ENCODE data around the gene MOB3A. TPM values are rescaled to one million over a fixed set of nuclear protein-coding genes. Genes with fewer than 3 reads are reported as not detected.

MOB3A gene
- total RNA-seq, 2 experiments from 2014 or later = 148 to 156 TPM

DNA sequence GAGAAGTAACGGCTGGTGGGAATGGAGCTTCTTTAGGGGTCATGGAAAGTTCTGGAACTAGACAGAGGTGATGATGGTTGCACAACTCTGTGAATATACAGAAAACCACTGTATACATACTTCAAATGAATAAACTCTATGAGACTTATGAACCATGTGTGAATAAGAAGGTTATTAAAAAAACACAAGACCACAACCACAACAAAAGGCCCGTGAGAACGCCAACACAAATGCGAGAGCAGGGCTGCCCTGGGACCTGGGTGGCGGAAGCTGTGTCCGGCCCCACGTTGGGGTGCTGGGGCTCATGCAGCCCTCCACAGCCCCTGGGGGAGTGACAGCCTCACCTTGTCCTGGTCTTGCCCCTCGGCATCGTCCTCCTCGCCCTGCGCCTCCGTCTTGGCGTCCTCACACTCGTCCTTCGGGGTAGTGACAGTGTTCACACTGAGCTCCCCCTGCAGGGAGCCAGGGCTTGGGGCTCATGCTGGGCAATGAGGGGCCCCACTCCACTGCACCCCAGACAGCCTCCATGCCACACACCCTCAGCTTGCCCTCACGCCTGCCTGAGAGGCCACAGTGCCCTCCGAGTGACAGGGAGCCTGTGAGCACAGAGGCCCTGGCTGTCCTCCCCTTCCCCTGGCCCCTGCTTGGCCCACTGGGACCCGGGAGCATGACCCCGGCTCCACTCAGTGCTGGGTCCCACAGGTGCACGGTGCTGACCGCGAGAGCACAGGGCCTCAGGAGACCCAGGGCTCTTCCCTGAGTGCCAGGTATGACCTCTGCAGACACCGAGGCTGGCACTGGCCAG, 16.6 kb upstream of the MOB3A start:
- Mint-ChIP-seq H3K9me3 (ENCODE audit: low read depth) (no peaks in the 10 kb centered on the region), H3K4me3 (no peak overlapping the region), H3K4me1 (no peaks in the 10 kb centered on the region), H3K27me3 (no peaks in the 10 kb centered on the region), H3K27ac (no peak overlapping the region), H3K36me3 (ENCODE audit: low read depth) (peaks cover 23% of the 10 kb centered on the region)
- ChIA-PET POLR2A (interaction anchor here (0.7 kb wide), 1 partner anchor 39 kb away, joined by 3 read pairs; the partner anchor contains the start of gene AP3D1), CTCF (no interaction called here)
- DNase-seq (no peak), ATAC-seq (peak; percentile 34)
- intact Hi-C loops (cut with DNase I, micrococcal nuclease) = no loop called here

DNA sequence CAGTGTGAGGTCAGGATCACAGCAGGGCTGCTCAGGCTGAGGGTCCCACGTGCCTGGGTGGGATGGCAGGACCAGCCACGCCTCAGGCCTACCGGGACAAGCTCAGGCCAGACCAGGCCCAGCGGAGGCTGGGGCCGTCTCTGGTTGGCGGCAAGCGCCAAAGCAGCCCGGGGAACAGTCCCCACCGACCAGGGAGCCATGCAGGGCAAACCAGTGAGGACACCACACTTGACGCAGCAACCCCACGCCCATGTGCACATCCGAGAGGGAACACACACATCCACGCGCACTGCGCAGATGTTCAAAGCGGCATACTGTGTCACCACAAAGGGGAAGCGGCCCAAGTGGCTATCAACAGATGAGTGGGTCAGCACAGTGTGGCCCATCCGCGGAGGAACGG, 15.8 kb upstream of the MOB3A start:
- no peak for DNase-seq
- ChIA-PET POLR2A (no interaction called here), CTCF (no interaction called here)
- H3K27ac Mint-ChIP-seq = no peak overlapping the region
- no peak overlapping the region for H3K4me3 Mint-ChIP-seq
- no peaks in the 10 kb centered on the region for H3K9me3 Mint-ChIP-seq (ENCODE audit: low read depth)
- H3K36me3 Mint-ChIP-seq (ENCODE audit: low read depth) = peaks cover 27% of the 10 kb centered on the region
- intact Hi-C loops (cut with DNase I, micrococcal nuclease) = no loop called here
- H3K4me1 Mint-ChIP-seq = no peaks in the 10 kb centered on the region
- no peak for ATAC-seq
- no peaks in the 10 kb centered on the region for H3K27me3 Mint-ChIP-seq

DNA sequence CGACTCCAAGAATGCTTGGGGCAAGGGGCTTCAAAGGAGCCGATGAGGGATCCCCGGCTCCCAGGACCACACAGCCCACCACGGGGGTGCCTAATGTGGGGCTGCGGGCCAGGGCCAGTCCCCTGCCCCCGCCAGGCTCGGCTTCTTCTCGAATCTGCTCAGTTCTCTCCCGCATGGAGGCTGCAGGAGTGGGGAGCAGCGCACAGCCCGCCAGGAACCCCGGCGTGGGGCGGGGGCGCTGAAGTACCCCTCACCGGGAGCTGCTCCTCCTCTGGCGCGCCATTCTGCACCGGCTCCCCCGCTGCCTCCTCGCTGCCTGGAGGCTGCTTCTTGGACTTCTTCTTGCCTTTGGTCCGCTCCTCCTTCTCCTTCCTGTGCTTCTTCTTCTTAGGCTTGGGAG, 15.3 kb upstream of the MOB3A start:
- Mint-ChIP-seq H3K27ac (no peak overlapping the region), H3K9me3 (ENCODE audit: low read depth) (no peaks in the 10 kb centered on the region), H3K27me3 (no peaks in the 10 kb centered on the region), H3K4me3 (no peak overlapping the region), H3K4me1 (no peaks in the 10 kb centered on the region), H3K36me3 (ENCODE audit: low read depth) (peaks cover 31% of the 10 kb centered on the region)
- DNase-seq (no peak), ATAC-seq (no peak)
- CTCF ChIA-PET = no interaction called here
- intact Hi-C loops (cut with DNase I, micrococcal nuclease) = no loop called here
- POLR2A ChIA-PET = no interaction called here

- H3K27me3 Mint-ChIP-seq = no peaks in the 10 kb centered on the region
- H3K27ac Mint-ChIP-seq = no peak overlapping the region
- no peak for ATAC-seq
- DNase-seq = no peak
- intact Hi-C loops (cut with DNase I, micrococcal nuclease) = no loop called here
- ChIA-PET CTCF (no interaction called here), POLR2A (no interaction called here)
- no peaks in the 10 kb centered on the region for H3K9me3 Mint-ChIP-seq (ENCODE audit: low read depth)
- H3K36me3 Mint-ChIP-seq (ENCODE audit: low read depth) = peaks cover 36% of the 10 kb centered on the region
- no peak overlapping the region for H3K4me3 Mint-ChIP-seq
- H3K4me1 Mint-ChIP-seq = no peaks in the 10 kb centered on the region
Observed at GRCh38 chr19:2110822-2111221, 14.7 kb upstream of the MOB3A start.

- H3K4me3 Mint-ChIP-seq = no peak overlapping the region
- no peaks in the 10 kb centered on the region for H3K27me3 Mint-ChIP-seq
- ChIA-PET POLR2A (no interaction called here), CTCF (interaction anchor here (0.5 kb wide), 1 partner anchor 207 kb away, joined by 4 read pairs; no protein-coding TSS in a partner anchor)
- no peak overlapping the region for H3K27ac Mint-ChIP-seq
- ATAC-seq = no peak
- H3K9me3 Mint-ChIP-seq (ENCODE audit: low read depth) = no peaks in the 10 kb centered on the region
- peaks cover 46% of the 10 kb centered on the region for H3K36me3 Mint-ChIP-seq (ENCODE audit: low read depth)
- DNase-seq = no peak
- intact Hi-C loops (cut with DNase I, micrococcal nuclease) = no loop called here
- H3K4me1 Mint-ChIP-seq = no peaks in the 10 kb centered on the region
Observed at GRCh38 chr19:2109046-2109864, 13.1 kb upstream of the MOB3A start.

- Mint-ChIP-seq H3K27me3 (no peaks in the 10 kb centered on the region), H3K4me1 (no peaks in the 10 kb centered on the region), H3K4me3 (no peak overlapping the region), H3K27ac (no peak overlapping the region), H3K9me3 (ENCODE audit: low read depth) (no peaks in the 10 kb centered on the region), H3K36me3 (ENCODE audit: low read depth) (peaks cover 46% of the 10 kb centered on the region)
- POLR2A ChIA-PET = no interaction called here
- ATAC-seq (no peak), DNase-seq (no peak)
- intact Hi-C loops (cut with DNase I, micrococcal nuclease) = no loop called here
- CTCF ChIA-PET = interaction anchor here (0.5 kb wide), 1 partner anchor 208 kb away, joined by 4 read pairs; no protein-coding TSS in a partner anchor
Observed at GRCh38 chr19:2108251-2109016, 12.3 kb upstream of the MOB3A start.

DNA sequence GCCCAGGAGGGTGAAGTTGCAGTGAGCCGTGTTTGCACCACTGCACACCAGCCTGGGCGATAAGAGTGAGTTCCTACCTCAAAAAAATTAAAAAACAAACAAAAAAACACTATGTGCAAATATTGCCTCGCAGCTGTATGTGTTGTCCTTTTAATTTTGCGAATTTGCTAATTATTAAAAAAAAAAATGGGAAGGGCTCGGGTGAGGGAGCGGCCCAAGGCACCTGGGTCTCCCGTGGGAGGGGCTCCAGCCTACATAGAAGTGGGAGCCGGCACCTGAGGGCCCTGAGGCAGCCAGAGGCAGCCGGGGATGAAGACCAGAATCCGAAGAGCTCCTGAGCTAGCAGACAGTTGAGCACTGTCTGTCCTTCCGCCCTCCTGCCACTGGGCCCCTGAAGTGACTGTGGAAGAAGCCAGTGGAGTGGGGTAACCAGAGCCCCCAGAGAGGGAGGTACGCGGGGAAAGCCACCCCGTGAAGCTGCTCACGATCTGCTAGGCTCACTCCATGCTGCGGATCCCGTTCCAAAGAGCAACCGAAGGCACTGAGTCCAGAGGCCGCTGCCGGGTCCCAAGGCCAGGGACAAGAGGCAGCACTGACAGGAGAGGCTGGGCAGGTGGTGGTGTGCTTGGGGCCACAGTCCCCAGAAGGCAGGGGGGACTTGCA, 7.0 kb upstream of the MOB3A start:
- POLR2A ChIA-PET = no interaction called here
- no peaks in the 10 kb centered on the region for H3K27me3 Mint-ChIP-seq
- DNase-seq (no peak), ATAC-seq (no peak)
- no peak overlapping the region for H3K27ac Mint-ChIP-seq
- CTCF ChIA-PET = no interaction called here
- H3K4me3 Mint-ChIP-seq = no peak overlapping the region
- intact Hi-C loops (cut with DNase I, micrococcal nuclease) = no loop called here
- H3K9me3 Mint-ChIP-seq (ENCODE audit: low read depth) = no peaks in the 10 kb centered on the region
- no peaks in the 10 kb centered on the region for H3K4me1 Mint-ChIP-seq
- peaks cover 48% of the 10 kb centered on the region for H3K36me3 Mint-ChIP-seq (ENCODE audit: low read depth)

GRCh38 chr19:2101417-2102335, 5.5 kb upstream of the MOB3A start:
- Mint-ChIP-seq H3K27me3 (no peaks in the 10 kb centered on the region), H3K4me3 (no peak overlapping the region), H3K27ac (no peak overlapping the region), H3K36me3 (ENCODE audit: low read depth) (peaks cover 39% of the 10 kb centered on the region), H3K9me3 (ENCODE audit: low read depth) (no peaks in the 10 kb centered on the region), H3K4me1 (peaks cover 10% of the 10 kb centered on the region)
- intact Hi-C loops (cut with DNase I, micrococcal nuclease) = no loop called here
- CTCF ChIA-PET = no interaction called here
- ATAC-seq (no peak), DNase-seq (no peak)
- POLR2A ChIA-PET = no interaction called here

GRCh38 chr19:2100719-2101061, 4.6 kb upstream of the MOB3A start:
- ChIA-PET POLR2A (no interaction called here), CTCF (no interaction called here)
- H3K27me3 Mint-ChIP-seq = no peaks in the 10 kb centered on the region
- peaks cover 32% of the 10 kb centered on the region for H3K36me3 Mint-ChIP-seq (ENCODE audit: low read depth)
- H3K27ac Mint-ChIP-seq = no peak overlapping the region
- intact Hi-C loops (cut with DNase I, micrococcal nuclease) = no loop called here
- H3K9me3 Mint-ChIP-seq (ENCODE audit: low read depth) = no peaks in the 10 kb centered on the region
- ATAC-seq (no peak), DNase-seq (no peak)
- H3K4me3 Mint-ChIP-seq = no peak overlapping the region
- peaks cover 10% of the 10 kb centered on the region for H3K4me1 Mint-ChIP-seq

DNA sequence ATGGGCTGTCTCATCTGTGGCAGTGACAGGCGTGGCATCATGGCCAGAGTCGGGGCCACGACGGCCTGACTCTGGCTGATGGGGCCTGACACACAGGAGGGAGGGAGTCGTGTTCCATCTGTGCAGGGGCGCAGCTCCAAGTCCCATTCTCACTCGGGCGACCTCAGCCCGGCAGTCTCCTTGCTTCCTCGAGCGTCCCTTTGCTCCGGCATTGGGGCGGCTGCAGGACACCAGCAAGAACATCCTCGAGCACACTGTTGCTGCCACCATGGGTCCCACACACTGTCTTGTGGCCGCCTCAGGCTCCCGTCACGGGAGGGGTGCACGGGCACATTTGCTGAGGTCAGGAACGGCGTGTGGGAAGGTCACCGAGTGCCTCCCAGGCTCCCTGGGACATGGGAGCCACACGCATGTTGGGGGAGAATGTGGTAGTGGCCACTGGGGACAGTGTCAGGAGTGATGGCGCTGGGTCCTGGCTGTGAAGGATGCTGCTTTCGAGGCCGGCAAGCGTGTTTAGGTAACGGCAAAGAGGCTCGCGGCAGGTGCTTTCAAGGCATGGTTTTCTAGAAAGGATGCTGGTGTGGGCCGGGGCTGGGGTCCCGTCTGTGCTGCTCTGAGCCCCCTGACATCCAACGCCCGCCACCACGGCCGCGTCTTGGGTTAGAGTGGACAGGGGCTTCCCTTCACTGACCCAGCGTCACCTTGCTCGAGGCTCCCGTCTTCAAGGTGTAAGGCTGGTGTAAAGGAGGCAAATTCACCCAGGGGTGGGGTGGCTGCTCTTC, 4.0 kb upstream of the MOB3A start:
- intact Hi-C loops (cut with DNase I, micrococcal nuclease) = loop anchor here in 1 of 2 experiments (10.0 kb wide), 1 partner anchor 835 kb away; the partner anchor contains the start of gene CIRBP
- Mint-ChIP-seq H3K4me1 (peaks cover 10% of the 10 kb centered on the region), H3K4me3 (no peak overlapping the region), H3K36me3 (ENCODE audit: low read depth) (peaks cover 30% of the 10 kb centered on the region), H3K9me3 (ENCODE audit: low read depth) (no peaks in the 10 kb centered on the region), H3K27ac (no peak overlapping the region), H3K27me3 (no peaks in the 10 kb centered on the region)
- no peak for DNase-seq
- POLR2A ChIA-PET = no interaction called here
- no peak for ATAC-seq
- CTCF ChIA-PET = no interaction called here

Data from activated CD4-positive, alpha-beta T cell treated with anti-CD3 and anti-CD28 coated beads for 36 hours (primary cell).